Neural progenitor cell (in vitro differentiated cells): ENCODE results near the gene SDR39U1. TPM values are rescaled to one million over a fixed set of nuclear protein-coding genes. Genes with fewer than 3 reads are reported as not detected.
"Not testable (repeated sequence)": the region's sequence is repeated elsewhere in the genome, so short reads cannot be mapped to it uniquely, and the experiment has no call there.

ENCODE experiments used
- DNase-seq: peaks from one replicate; pipeline ENCODE4 v3.0.0-alpha.2; 2016; ENCODE audit warnings: low spot score
- H2AFZ ChIP-seq: fragments of 200-600 bp; sonication (generic); replicated peaks from 2 replicates; pipeline ENCODE4 v1.6.1; 2016; ENCODE audit warnings: antibody characterized with exemption
- H3F3A ChIP-seq: fragments of 200-600 bp; sonication (generic); 2 replicates; pipeline ENCODE4 v1.6.1; 2016; ENCODE audit warnings: antibody characterized with exemption, low read depth
- H3K27ac ChIP-seq: fragments of 200-600 bp; sonication (generic); 2 replicates; pipeline ENCODE4 v1.5.1; 2016; ENCODE audit warnings: mild to moderate bottlenecking
- H3K27me3 ChIP-seq: fragments of 200-600 bp; sonication (generic); 2 replicates; pipeline ENCODE4 v1.6.1; 2016; ENCODE audit warnings: mild to moderate bottlenecking, moderate library complexity
- H3K36me3 ChIP-seq: fragments of 200-600 bp; sonication (generic); 2 replicates; pipeline ENCODE4 v1.5.1; 2016
- H3K4me1 ChIP-seq: fragments of 200-600 bp; sonication (generic); 2 replicates; pipeline ENCODE4 v1.6.1; 2016; ENCODE audit warnings: mixed run types
- H3K4me2 ChIP-seq: fragments of 200-600 bp; sonication (generic); 2 replicates; pipeline ENCODE4 v1.6.1; 2016
- H3K4me3 ChIP-seq: fragments of 200-600 bp; sonication (generic); 2 replicates; pipeline ENCODE4 v1.5.1; 2016
- H3K79me2 ChIP-seq: fragments of 200-600 bp; sonication (generic); 2 replicates; pipeline ENCODE4 v1.6.1; 2016; ENCODE audit warnings: low read depth
- H3K9ac ChIP-seq: fragments of 200-600 bp; sonication (generic); 2 replicates; pipeline ENCODE4 v1.6.1; 2016
- H3K9me3 ChIP-seq: fragments of 200-600 bp; sonication (generic); 2 replicates; pipeline ENCODE4 v1.5.1; 2016; ENCODE audit warnings: low read depth
- H4K20me1 ChIP-seq: fragments of 200-600 bp; sonication (generic); 2 replicates; pipeline ENCODE4 v1.6.1; 2016; ENCODE audit warnings: low read depth
- H3K27ac Mint-ChIP-seq: 3 replicates; pipeline ENCODE4 v1.8.0; 2021; ENCODE audit warnings: mixed read lengths
- H3K27me3 Mint-ChIP-seq: 2 replicates; pipeline ENCODE4 v1.8.0; 2022; ENCODE audit warnings: low read depth, mild to moderate bottlenecking, inconsistent platforms, moderate library complexity, mixed read lengths; ENCODE audit not compliant: insufficient read depth
- H3K36me3 Mint-ChIP-seq: 3 replicates; pipeline ENCODE4 v1.8.0; 2021; ENCODE audit warnings: mixed read lengths
- H3K4me1 Mint-ChIP-seq: 3 replicates; pipeline ENCODE4 v1.8.0; 2021; ENCODE audit warnings: mixed read lengths
- H3K4me3 Mint-ChIP-seq: 3 replicates; pipeline ENCODE4 v1.8.0; 2021; ENCODE audit warnings: mild to moderate bottlenecking, moderate library complexity, mixed read lengths
- H3K9me3 Mint-ChIP-seq: 3 replicates; pipeline ENCODE4 v1.8.0; 2020; ENCODE audit warnings: mixed read lengths
- CTCF ChIP-seq: fragments of 200-600 bp; sonication (generic); IDR thresholded peaks from 2 replicates; pipeline ENCODE4 v1.5.1; 2017; ENCODE audit warnings: antibody characterized with exemption, mild to moderate bottlenecking
- EZH2 ChIP-seq: fragments of 200-600 bp; sonication (generic); IDR thresholded peaks from 2 replicates; pipeline ENCODE4 v1.6.1; 2017; ENCODE audit warnings: antibody characterized with exemption, mild to moderate bottlenecking, moderate library complexity
- EZH2phosphoT487 ChIP-seq: fragments of 200-600 bp; sonication (generic); IDR thresholded peaks from 2 replicates; pipeline ENCODE4 v1.6.1; 2017; ENCODE audit warnings: antibody characterized with exemption
- total RNA-seq: library from RNA; depleted of rRNA; stranded (reverse); fragments of >200 nt; gene quantifications from 2 replicates; pipeline ENCODE4 v1.2.3, GENCODE V29; 2015; ENCODE audit warnings: low replicate concordance

The SDR39U1 gene
- total RNA-seq: 19.0 and 37.8 TPM in 2 replicates

- TF ChIP-seq EZH2phosphoT487: no peak
- peak; percentile 22 for TF ChIP-seq CTCF
- peak within 1 kb of the TSS; percentile 88 for H3K4me2 ChIP-seq
- Mint-ChIP-seq H3K36me3 (peaks cover 13% of the 10 kb centered on the region), H3K27ac (peak within 1 kb of the TSS; percentile 98), H3K27me3 (peaks cover 10% of the 10 kb centered on the region), H3K4me1 (peaks cover 10% of the 10 kb centered on the region), H3K4me3 (peak within 1 kb of the TSS; percentile 91), H3K9me3 (no peaks in the 10 kb centered on the region)
- H3K27ac ChIP-seq: peak within 1 kb of the TSS; percentile 95
- no peaks in the 10 kb centered on the region for H3K36me3 ChIP-seq
- peaks cover 21% of the 10 kb centered on the region for H3K79me2 ChIP-seq
- H3K9ac ChIP-seq: peak within 1 kb of the TSS; percentile 58
- peaks cover 6% of the 10 kb centered on the region for H4K20me1 ChIP-seq
- no peaks in the 10 kb centered on the region for H3K27me3 ChIP-seq
- H2AFZ ChIP-seq: peak within 1 kb of the TSS; percentile 83
- H3K9me3 ChIP-seq: no peaks in the 10 kb centered on the region
- peak; percentile 99 for DNase-seq
- peaks cover 9% of the 10 kb centered on the region for H3K4me1 ChIP-seq
- H3K4me3 ChIP-seq: peak within 1 kb of the TSS; percentile 75
- peaks cover 16% of the 10 kb centered on the region for H3F3A ChIP-seq
Measured at GRCh38 chr14:24442240-24443052, at the start of gene SDR39U1. SDR39U1 (minus strand) TSS chr14:24442776; CDS start chr14:24442769, 7 bp downstream.

GRCh38 chr14:24491586-24492408 lies 49.2 kb upstream of the SDR39U1 start:
- H3K4me1 Mint-ChIP-seq, H3K27me3 ChIP-seq, H2AFZ ChIP-seq, H3K36me3 Mint-ChIP-seq, H3K27ac Mint-ChIP-seq, H3K4me1 ChIP-seq, H3K36me3 ChIP-seq, H3K9me3 Mint-ChIP-seq, H4K20me1 ChIP-seq, H3K9ac ChIP-seq, H3K27ac ChIP-seq, H3K79me2 ChIP-seq, H3K27me3 Mint-ChIP-seq, H3K9me3 ChIP-seq, H3K4me3 ChIP-seq, H3K4me3 Mint-ChIP-seq, DNase-seq, H3K4me2 ChIP-seq, H3F3A ChIP-seq: not testable (repeated sequence)

GRCh38 chr14:24483604-24484252 lies 41.2 kb upstream of the SDR39U1 start:
- no peak overlapping the region for H3K4me2 ChIP-seq
- no peaks in the 10 kb centered on the region for H3K79me2 ChIP-seq
- no peak for DNase-seq
- no peak overlapping the region for H3K27ac ChIP-seq
- TF ChIP-seq CTCF: no peak
- TF ChIP-seq EZH2: no peak
- no peak for TF ChIP-seq EZH2phosphoT487
- H3K4me3 Mint-ChIP-seq: no peak overlapping the region
- H3K27ac Mint-ChIP-seq: no peak overlapping the region
- H2AFZ ChIP-seq: no peak overlapping the region
- H4K20me1 ChIP-seq: no peaks in the 10 kb centered on the region
- no peaks in the 10 kb centered on the region for H3K9me3 Mint-ChIP-seq
- H3K4me1 ChIP-seq: no peaks in the 10 kb centered on the region
- peaks cover 5% of the 10 kb centered on the region for H3K4me1 Mint-ChIP-seq
- H3F3A ChIP-seq: no peaks in the 10 kb centered on the region
- peaks cover 4% of the 10 kb centered on the region for H3K36me3 Mint-ChIP-seq
- H3K9me3 ChIP-seq: no peaks in the 10 kb centered on the region
- no peaks in the 10 kb centered on the region for H3K27me3 Mint-ChIP-seq
- H3K27me3 ChIP-seq: no peaks in the 10 kb centered on the region
- no peak overlapping the region for H3K9ac ChIP-seq
- no peak overlapping the region for H3K4me3 ChIP-seq
- H3K36me3 ChIP-seq: no peaks in the 10 kb centered on the region

- not testable (repeated sequence) for H3K27ac ChIP-seq, H3K79me2 ChIP-seq, H3K4me1 Mint-ChIP-seq, H3K27me3 ChIP-seq, H3K9me3 ChIP-seq, H3K9me3 Mint-ChIP-seq, H4K20me1 ChIP-seq, H2AFZ ChIP-seq, H3K4me1 ChIP-seq, H3K9ac ChIP-seq, H3K36me3 Mint-ChIP-seq, H3F3A ChIP-seq, DNase-seq, H3K27me3 Mint-ChIP-seq, H3K36me3 ChIP-seq, H3K4me3 Mint-ChIP-seq, H3K27ac Mint-ChIP-seq, H3K4me3 ChIP-seq, H3K4me2 ChIP-seq
Measured at GRCh38 chr14:24482699-24483303, 40.2 kb upstream of the SDR39U1 start.
